Measurements from ENCODE around the gene LAYN. TPM values are rescaled to one million over a fixed set of nuclear protein-coding genes. Genes with fewer than 3 reads are reported as not detected.
A peak's percentile ranks its signal among the peaks of the same experiment; 100 is the strongest.

LAYN gene
- total and polyA plus RNA-seq, 2 of the 4 experiments (the other 2 are of a cell fraction), result 92.5 to 118 TPM

GRCh38 chr11:111559800-111560464, 19.4 kb downstream of the LAYN start:
- H3K14ac ChIP-seq (replicated peaks; ENCODE audit: low read depth, low read length), result peak overlapping the region; percentile 56
- peaks cover 2% of the 10 kb centered on the region; the same call in 1 of the 2 replicates for H3K9me3 ChIP-seq (ENCODE audit: control insufficient read depth, insufficient read depth, low read length)
- intact Hi-C loops (cut with micrococcal nuclease), result no loop called here
- dilution Hi-C loops (cut with HindIII; ENCODE audit: low sequenced_read_pairs, unreplicated experiment), result no loop called here
- peak overlapping the region; percentile 95; the same call in 2 of the 3 replicates for H2BK15ac ChIP-seq (ENCODE audit: low read depth, low read length)
- H2AK5ac ChIP-seq (ENCODE audit: low read depth, low read length), result peak overlapping the region; percentile 91
- ATAC-seq (ENCODE audit: low read depth) (no peak), DNase-seq (no peak)
- ChIA-PET POLR2A (ENCODE audit: unreplicated experiment) (no interaction called here), CTCF (interaction anchor here (0.6 kb wide), 1 partner anchor 1263 kb away, joined by 3 read pairs; no protein-coding TSS in a partner anchor)
- H3K56ac ChIP-seq (ENCODE audit: extremely low read depth, insufficient read depth, low read length), result peak overlapping the region; percentile 13; the same call in 1 of the 2 replicates
- H3K36me3 ChIP-seq (ENCODE audit: control insufficient read depth, insufficient read depth, low read length), result peaks cover 38% of the 10 kb centered on the region
- 77% methylated on average over 5 of the region's 11 CpGs; no CpG with 5 or more reads in 1 of the 2 experiments for WGBS, 2 experiments (ENCODE audit: extremely low coverage in 2 of 2, insufficient read length in 1 of 2)
- in situ Hi-C loops (cut with MboI; ENCODE audit: low sequenced_read_pairs), result no loop called here
- peak overlapping the region; percentile 21 for H2AK9ac ChIP-seq (replicated peaks; ENCODE audit: low read depth, low read length, poor library complexity)
- peak overlapping the region; percentile 28 for H2AFZ ChIP-seq (replicated peaks; ENCODE audit: low read length, poor library complexity)
- peak overlapping the region; percentile 83 for H2BK20ac ChIP-seq (ENCODE audit: low read depth, low read length)
- peak overlapping the region; percentile 41; the same call in 1 of the 2 replicates for H3K23ac ChIP-seq (ENCODE audit: low read depth, low read length)
- peak overlapping the region; percentile 94 for H2BK120ac ChIP-seq (ENCODE audit: low read depth, low read length)
- peaks cover 3% of the 10 kb centered on the region; the same call in 1 of the 2 replicates for H4K20me1 ChIP-seq (ENCODE audit: insufficient read depth, low read length)
- H3K4me2 ChIP-seq (ENCODE audit: low read depth, low read length), result no peak overlapping the region
- H2BK5ac ChIP-seq (ENCODE audit: low read depth, low read length, poor library complexity, severe bottlenecking), result peak overlapping the region; percentile 98
- peaks cover 44% of the 10 kb centered on the region for H3K4me1 ChIP-seq (ENCODE audit: control insufficient read depth, insufficient read depth, low read length)
- peak overlapping the region; percentile 68 for H3K27ac ChIP-seq (ENCODE audit: insufficient read depth, low read length)
- no peaks in the 10 kb centered on the region for H3K27me3 ChIP-seq (ENCODE audit: control insufficient read depth, insufficient read depth, low read length)
- no TSS peak for BruUV-seq (replicated peaks)
- peak overlapping the region; percentile 81 for H3K18ac ChIP-seq (ENCODE audit: low read depth, low read length)
- H3K79me1 ChIP-seq (ENCODE audit: low read depth in 1 of 2, low read length in 2 of 2), result peaks cover 6 to 34% of the 10 kb centered on the region in 2 experiments
- H4K5ac ChIP-seq (ENCODE audit: low read depth, low read length), result peak overlapping the region; percentile 52
- H4K91ac ChIP-seq (ENCODE audit: insufficient read depth, low read depth, low read length), result peak overlapping the region; percentile 96
- H3K4me3 ChIP-seq (ENCODE audit: insufficient read depth, low read depth, low read length), result no peak overlapping the region
- peak overlapping the region; percentile 43 to 68; a peak in 3 of 4 replicates for H4K8ac ChIP-seq (ENCODE audit: low read depth in 2 of 2, low read length in 2 of 2)
- peak overlapping the region; percentile 7; the same call in 1 of the 2 replicates for H3K9ac ChIP-seq (ENCODE audit: low read depth, low read length)
- no peak for TF ChIP-seq RCOR1 (IDR thresholded peaks at IDR 0.05; ENCODE audit: insufficient replicate concordance, low read length)
- TF ChIP-seq NFE2L2 (IDR thresholded peaks at IDR 0.05; ENCODE audit: low read depth, low read length), result no peak
- TF ChIP-seq USF2 (IDR thresholded peaks at IDR 0.05; ENCODE audit: low read depth, low read length), result no peak
- no peak for TF ChIP-seq CTCF (conservative IDR thresholded peaks at IDR 0.05; ENCODE audit: low read depth, low read length)
- TF ChIP-seq CHD1 (IDR thresholded peaks at IDR 0.05; ENCODE audit: low read depth, low read length), result no peak
- TF ChIP-seq MXI1 (IDR thresholded peaks at IDR 0.05; ENCODE audit: borderline replicate concordance, low read depth, low read length), result no peak
- no peak for TF ChIP-seq RAD21 (IDR thresholded peaks at IDR 0.05; ENCODE audit: low read length)
- TF ChIP-seq MAFK (IDR thresholded peaks at IDR 0.05; ENCODE audit: low read depth, low read length), result no peak
- peaks cover 15% of the 10 kb centered on the region for H3K9me1 ChIP-seq (ENCODE audit: insufficient read depth, low read length)
- H3K4ac ChIP-seq (ENCODE audit: low read depth, low read length), result peak overlapping the region; percentile 79

All from IMR-90 (cell line).